Parathyroid adenoma (tissue), 2 donors: ENCODE data around the gene FAM90A26.
"Not testable (repeated sequence)": the region's sequence is repeated elsewhere in the genome, so short reads cannot be mapped to it uniquely, and the experiment has no call there.

Source experiments
- H2AFZ ChIP-seq: fragments of 300-600 bp; sonication (generic); one replicate; pipeline ENCODE4 v1.7.0; 2017; ENCODE audit warnings: antibody characterized with exemption, mild to moderate bottlenecking
- H3K27ac ChIP-seq: fragments of 300-600 bp; sonication (generic); one replicate; pipeline ENCODE4 v1.7.0; 2017
- H3K27me3 ChIP-seq: fragments of 300-600 bp; sonication (generic); one replicate; pipeline ENCODE4 v1.7.0; 2017; ENCODE audit warnings: low read length; ENCODE audit not compliant: control insufficient read depth, insufficient read depth
- H3K36me3 ChIP-seq: fragments of 300-600 bp; sonication (generic); one replicate; pipeline ENCODE4 v1.7.0; 2017; ENCODE audit warnings: low read length; ENCODE audit not compliant: control insufficient read depth, insufficient read depth
- H3K4me1 ChIP-seq: fragments of 300-600 bp; sonication (generic); one replicate; pipeline ENCODE4 v1.7.0; 2017; ENCODE audit warnings: control low read depth
- H3K4me2 ChIP-seq: fragments of 300-600 bp; sonication (generic); one replicate; pipeline ENCODE4 v1.7.0; 2017; ENCODE audit warnings: low read length
- H3K4me3 ChIP-seq: fragments of 300-600 bp; sonication (generic); one replicate; pipeline ENCODE4 v1.7.0; 2017; ENCODE audit warnings: low read depth, low read length
- H3K79me2 ChIP-seq: fragments of 300-600 bp; sonication (generic); one replicate; pipeline ENCODE4 v1.7.0; 2017; ENCODE audit warnings: control low read depth
- H3K9ac ChIP-seq: fragments of 300-600 bp; sonication (generic); one replicate; pipeline ENCODE4 v1.7.0; 2017; ENCODE audit warnings: mild to moderate bottlenecking
- H3K9me3 ChIP-seq: fragments of 300-600 bp; sonication (generic); one replicate; pipeline ENCODE4 v1.7.0; 2017; ENCODE audit warnings: low read length; ENCODE audit not compliant: control insufficient read depth
- donor health status: primary hyperparathyroidism.

The FAM90A26 gene

GRCh38 chr4:9155101-9155886 lies 14.9 kb upstream of the FAM90A26 start:
- H3K9me3 ChIP-seq, H2AFZ ChIP-seq, H3K4me3 ChIP-seq, H3K4me1 ChIP-seq, H3K79me2 ChIP-seq, H3K9ac ChIP-seq, H3K4me2 ChIP-seq, H3K36me3 ChIP-seq, H3K27ac ChIP-seq, H3K27me3 ChIP-seq: not testable (repeated sequence)

- not testable (repeated sequence) for H3K4me3 ChIP-seq, H3K27me3 ChIP-seq, H3K4me1 ChIP-seq, H3K9ac ChIP-seq, H2AFZ ChIP-seq, H3K79me2 ChIP-seq, H3K36me3 ChIP-seq, H3K4me2 ChIP-seq, H3K27ac ChIP-seq, H3K9me3 ChIP-seq
These were observed 11.8 kb upstream of the FAM90A26 start for GRCh38 chr4:9158392-9158791.

- not testable (repeated sequence) for H3K27ac ChIP-seq, H2AFZ ChIP-seq, H3K9ac ChIP-seq, H3K79me2 ChIP-seq, H3K4me3 ChIP-seq, H3K4me1 ChIP-seq, H3K36me3 ChIP-seq, H3K27me3 ChIP-seq, H3K4me2 ChIP-seq, H3K9me3 ChIP-seq
These were observed 10.2 kb upstream of the FAM90A26 start for GRCh38 chr4:9160046-9160445.

GRCh38 chr4:9165990-9166389 lies 4.2 kb upstream of the FAM90A26 start:
- not testable (repeated sequence) for H2AFZ ChIP-seq, H3K36me3 ChIP-seq, H3K9me3 ChIP-seq, H3K4me1 ChIP-seq, H3K4me2 ChIP-seq, H3K9ac ChIP-seq, H3K27ac ChIP-seq, H3K4me3 ChIP-seq, H3K79me2 ChIP-seq, H3K27me3 ChIP-seq

GRCh38 chr4:9210357-9210756 lies 40.1 kb downstream of the FAM90A26 start, which contains the start of gene USP17L10:
Gene USP17L10 (plus strand): TSS chr4:9210657. CDS start chr4:9210657, 0 bp downstream.
- H3K79me2 ChIP-seq, H3K4me3 ChIP-seq, H3K27me3 ChIP-seq, H2AFZ ChIP-seq, H3K4me2 ChIP-seq, H3K9ac ChIP-seq, H3K36me3 ChIP-seq, H3K4me1 ChIP-seq, H3K27ac ChIP-seq, H3K9me3 ChIP-seq: not testable (repeated sequence)

- not testable (repeated sequence) for H3K27ac ChIP-seq, H3K9ac ChIP-seq, H3K4me3 ChIP-seq, H3K36me3 ChIP-seq, H2AFZ ChIP-seq, H3K4me2 ChIP-seq, H3K79me2 ChIP-seq, H3K9me3 ChIP-seq, H3K4me1 ChIP-seq, H3K27me3 ChIP-seq
These were observed 44.5 kb downstream of the FAM90A26 start for GRCh38 chr4:9214701-9215100.

GRCh38 chr4:9215105-9215504 lies 44.9 kb downstream of the FAM90A26 start, which contains the start of gene USP17L11:
Gene USP17L11 (plus strand): TSS chr4:9215405. CDS start chr4:9215405, 0 bp downstream.
- not testable (repeated sequence) for H3K27ac ChIP-seq, H3K9ac ChIP-seq, H3K36me3 ChIP-seq, H3K4me1 ChIP-seq, H3K79me2 ChIP-seq, H3K9me3 ChIP-seq, H3K27me3 ChIP-seq, H3K4me3 ChIP-seq, H2AFZ ChIP-seq, H3K4me2 ChIP-seq

GRCh38 chr4:9219852-9220251 lies 49.6 kb downstream of the FAM90A26 start, which contains the start of gene USP17L12:
Gene USP17L12 (plus strand): TSS chr4:9220152. CDS start chr4:9220152, 0 bp downstream.
- not testable (repeated sequence) for H3K4me3 ChIP-seq, H3K9ac ChIP-seq

GRCh38 chr4:9224596-9224995 lies 54.4 kb downstream of the FAM90A26 start, which contains the start of gene USP17L13:
Gene USP17L13 (plus strand): TSS chr4:9224896. CDS start chr4:9224896, 0 bp downstream.
- not testable (repeated sequence) for H3K9me3 ChIP-seq, H3K4me1 ChIP-seq, H2AFZ ChIP-seq, H3K27me3 ChIP-seq, H3K36me3 ChIP-seq, H3K27ac ChIP-seq, H3K4me3 ChIP-seq, H3K79me2 ChIP-seq, H3K4me2 ChIP-seq, H3K9ac ChIP-seq

More at GRCh38 chr4:9219852-9220251, 49.6 kb downstream of the FAM90A26 start, which contains the start of gene USP17L12:
- not testable (repeated sequence) for H2AFZ ChIP-seq, H3K27me3 ChIP-seq, H3K36me3 ChIP-seq, H3K27ac ChIP-seq, H3K4me2 ChIP-seq, H3K9me3 ChIP-seq, H3K79me2 ChIP-seq, H3K4me1 ChIP-seq
